Measurements from ENCODE around the gene TCF7L1.

The TCF7L1 gene

DNA sequence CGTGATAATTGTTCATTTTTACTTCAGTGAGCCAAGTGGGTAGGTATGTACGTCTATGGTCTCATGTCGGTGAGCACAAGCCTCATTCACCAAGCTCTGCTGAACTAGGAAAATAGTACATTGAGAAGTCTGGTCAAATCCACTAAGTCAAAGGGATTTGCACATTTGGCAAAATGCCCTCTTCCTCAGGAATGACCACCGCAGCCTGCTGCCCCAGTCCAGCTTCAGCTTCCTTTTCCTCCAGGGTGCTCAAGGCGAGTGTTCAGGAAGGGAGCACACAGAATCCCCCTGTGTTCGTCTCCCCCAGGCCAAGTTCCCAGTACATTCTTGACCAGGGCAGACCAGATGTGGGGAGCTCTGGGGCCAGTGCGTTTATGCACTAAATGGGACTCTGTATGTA, 23.0 kb downstream of the TCF7L1 start:
- H3K4me3 ChIP-seq (ENCODE audit: severe bottlenecking) = no peak overlapping the region
- no peaks in the 10 kb centered on the region for H3K9me3 ChIP-seq (ENCODE audit: severe bottlenecking)
- no peaks in the 10 kb centered on the region for H3K4me1 ChIP-seq (ENCODE audit: insufficient read depth, poor library complexity, severe bottlenecking)
- DNase-seq (ENCODE audit: low spot score) (no peak), ATAC-seq (ENCODE audit: low read depth) (no peak)
- TF ChIP-seq, protein P1, sequence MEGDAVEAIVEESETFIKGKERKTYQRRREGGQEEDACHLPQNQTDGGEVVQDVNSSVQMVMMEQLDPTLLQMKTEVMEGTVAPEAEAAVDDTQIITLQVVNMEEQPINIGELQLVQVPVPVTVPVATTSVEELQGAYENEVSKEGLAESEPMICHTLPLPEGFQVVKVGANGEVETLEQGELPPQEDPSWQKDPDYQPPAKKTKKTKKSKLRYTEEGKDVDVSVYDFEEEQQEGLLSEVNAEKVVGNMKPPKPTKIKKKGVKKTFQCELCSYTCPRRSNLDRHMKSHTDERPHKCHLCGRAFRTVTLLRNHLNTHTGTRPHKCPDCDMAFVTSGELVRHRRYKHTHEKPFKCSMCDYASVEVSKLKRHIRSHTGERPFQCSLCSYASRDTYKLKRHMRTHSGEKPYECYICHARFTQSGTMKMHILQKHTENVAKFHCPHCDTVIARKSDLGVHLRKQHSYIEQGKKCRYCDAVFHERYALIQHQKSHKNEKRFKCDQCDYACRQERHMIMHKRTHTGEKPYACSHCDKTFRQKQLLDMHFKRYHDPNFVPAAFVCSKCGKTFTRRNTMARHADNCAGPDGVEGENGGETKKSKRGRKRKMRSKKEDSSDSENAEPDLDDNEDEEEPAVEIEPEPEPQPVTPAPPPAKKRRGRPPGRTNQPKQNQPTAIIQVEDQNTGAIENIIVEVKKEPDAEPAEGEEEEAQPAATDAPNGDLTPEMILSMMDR (IDR thresholded peaks at IDR 0.05; ENCODE audit: poor library complexity, severe bottlenecking) = no peak
- H3K27ac ChIP-seq (ENCODE audit: poor library complexity, severe bottlenecking) = no peak overlapping the region
- peaks cover 14% of the 10 kb centered on the region; the same call in 1 of the 2 replicates for H3K36me3 ChIP-seq (ENCODE audit: low read depth)
- no peaks in the 10 kb centered on the region for H3K27me3 ChIP-seq (ENCODE audit: insufficient read depth, poor library complexity, severe bottlenecking)

DNA sequence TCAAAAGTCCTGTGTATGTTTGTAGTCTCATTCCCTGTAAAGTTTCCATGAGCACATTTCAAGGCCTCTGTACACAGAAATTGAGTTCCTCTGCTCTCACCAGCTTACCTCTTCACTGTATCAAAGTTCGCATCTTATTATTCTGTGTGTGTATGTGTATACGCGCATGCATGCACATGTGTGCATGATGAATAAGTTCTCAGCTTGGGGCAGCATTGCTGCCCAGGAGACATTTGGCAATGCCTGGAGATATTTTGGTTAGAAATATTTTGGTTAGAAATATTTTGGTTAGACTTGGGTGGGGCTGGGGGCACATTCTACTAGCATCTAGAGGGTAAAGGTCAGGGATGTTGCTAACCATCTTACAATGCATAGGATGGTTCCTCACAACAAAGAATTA, 23.4 kb downstream of the TCF7L1 start:
- Histone ChIP-seq H3K27me3 (ENCODE audit: insufficient read depth, poor library complexity, severe bottlenecking) (no peaks in the 10 kb centered on the region), H3K4me3 (ENCODE audit: severe bottlenecking) (no peak overlapping the region), H3K4me1 (ENCODE audit: insufficient read depth, poor library complexity, severe bottlenecking) (peaks cover 3% of the 10 kb centered on the region), H3K9me3 (ENCODE audit: severe bottlenecking) (no peaks in the 10 kb centered on the region), H3K36me3 (ENCODE audit: low read depth) (peaks cover 14% of the 10 kb centered on the region; the same call in 1 of the 2 replicates), H3K27ac (ENCODE audit: poor library complexity, severe bottlenecking) (no peak overlapping the region)
- no peak for DNase-seq (ENCODE audit: low spot score)
- TF ChIP-seq, protein P1 (IDR thresholded peaks at IDR 0.05; ENCODE audit: poor library complexity, severe bottlenecking) = no peak
- ATAC-seq (ENCODE audit: low read depth) = no peak

DNA sequence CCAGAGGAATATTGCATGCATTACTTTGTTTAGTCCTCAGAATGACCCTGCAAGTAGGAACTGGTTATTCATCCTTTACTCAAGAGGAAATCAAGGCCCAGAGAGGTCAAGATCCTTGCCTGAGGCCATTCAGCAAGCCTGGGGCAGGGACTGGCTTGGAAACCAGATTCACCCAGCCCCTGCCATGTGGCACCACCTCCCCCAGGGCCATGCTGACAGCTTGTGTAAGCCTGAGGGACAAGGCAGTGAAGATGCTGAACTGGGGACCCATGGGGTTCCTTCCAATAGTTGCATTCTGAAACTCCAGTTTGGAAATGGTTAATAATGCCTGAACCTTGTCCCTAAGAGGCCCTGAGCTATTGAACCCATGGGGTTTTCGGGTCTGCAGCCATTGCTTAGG, 24.2 kb downstream of the TCF7L1 start:
- H3K27me3 ChIP-seq (ENCODE audit: insufficient read depth, poor library complexity, severe bottlenecking) = no peaks in the 10 kb centered on the region
- TF ChIP-seq, protein P1 (IDR thresholded peaks at IDR 0.05; ENCODE audit: poor library complexity, severe bottlenecking) = no peak
- DNase-seq (ENCODE audit: low spot score) = no peak

DNA sequence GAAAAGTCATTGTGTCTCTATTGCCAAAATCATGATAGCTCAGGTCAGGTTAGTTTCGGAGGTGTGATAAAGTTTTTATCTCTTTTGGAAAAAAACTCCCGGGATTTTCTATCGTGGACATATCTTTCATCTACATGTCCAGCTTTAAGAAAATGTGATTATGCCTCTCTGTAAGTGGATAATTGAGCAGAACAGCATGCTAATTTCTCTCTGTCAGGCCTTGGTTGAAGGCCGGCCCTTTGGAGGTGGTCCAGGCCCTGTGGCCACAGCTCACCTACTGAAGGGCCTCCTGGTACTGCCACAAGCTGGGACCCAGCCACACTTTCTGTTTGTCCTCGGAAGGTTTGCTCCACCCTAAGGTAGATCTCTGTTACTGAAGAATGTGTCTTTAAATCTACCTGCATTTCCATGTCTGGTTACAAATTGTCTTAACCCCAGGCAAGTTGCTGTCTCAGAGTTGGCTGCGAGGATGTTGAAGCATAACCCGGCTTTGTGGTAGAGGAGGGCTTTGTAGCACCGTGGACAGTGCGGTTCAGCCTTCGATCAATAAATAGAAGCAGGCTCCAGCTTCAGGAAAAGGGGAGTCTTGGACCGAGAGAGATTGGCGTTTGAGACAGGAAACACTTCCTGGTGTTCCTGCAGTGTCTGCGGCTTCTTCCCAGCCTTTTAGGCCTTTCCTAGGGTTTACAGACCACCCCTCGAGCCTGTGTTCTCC, 25.5 kb downstream of the TCF7L1 start:
- Histone ChIP-seq H3K27me3 (ENCODE audit: insufficient read depth, poor library complexity, severe bottlenecking) (no peaks in the 10 kb centered on the region), H3K4me1 (ENCODE audit: insufficient read depth, poor library complexity, severe bottlenecking) (peaks cover 4% of the 10 kb centered on the region), H3K4me3 (ENCODE audit: severe bottlenecking) (no peak overlapping the region), H3K27ac (ENCODE audit: poor library complexity, severe bottlenecking) (no peak overlapping the region), H3K36me3 (ENCODE audit: low read depth) (peaks cover 6% of the 10 kb centered on the region; the same call in 1 of the 2 replicates), H3K9me3 (ENCODE audit: severe bottlenecking) (no peaks in the 10 kb centered on the region)
- no peak for DNase-seq (ENCODE audit: low spot score)
- no peak for ATAC-seq (ENCODE audit: low read depth)
- TF ChIP-seq, protein P1 (IDR thresholded peaks at IDR 0.05; ENCODE audit: poor library complexity, severe bottlenecking) = no peak

More for the DNA sequence above, 24.2 kb downstream of the TCF7L1 start:
- no peak for ATAC-seq (ENCODE audit: low read depth)
- peaks cover 14% of the 10 kb centered on the region; the same call in 1 of the 2 replicates for H3K36me3 ChIP-seq (ENCODE audit: low read depth)
- H3K4me3 ChIP-seq (ENCODE audit: severe bottlenecking) = no peak overlapping the region
- H3K27ac ChIP-seq (ENCODE audit: poor library complexity, severe bottlenecking) = no peak overlapping the region
- H3K4me1 ChIP-seq (ENCODE audit: insufficient read depth, poor library complexity, severe bottlenecking) = peaks cover 4% of the 10 kb centered on the region
- H3K9me3 ChIP-seq (ENCODE audit: severe bottlenecking) = no peaks in the 10 kb centered on the region

DNA sequence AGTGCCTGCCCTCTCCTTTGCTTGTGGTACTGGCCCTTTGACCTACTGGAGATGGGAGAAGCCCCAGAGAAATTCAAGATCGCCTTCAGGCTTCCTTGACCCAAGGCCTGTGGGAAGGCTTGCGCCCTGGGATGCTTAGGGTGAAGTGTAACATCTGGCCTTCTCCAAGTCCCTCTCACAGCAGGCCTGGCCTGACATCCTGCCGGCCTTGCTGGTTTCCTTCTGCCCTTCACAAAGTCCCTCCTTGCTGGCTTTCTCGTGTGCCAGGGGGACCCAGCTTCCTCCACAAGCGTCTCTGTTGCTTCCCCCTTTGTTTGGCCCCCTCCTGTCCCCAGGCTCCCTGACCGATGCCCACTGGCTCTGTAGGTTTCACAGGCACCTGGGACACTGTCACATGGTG, 26.4 kb downstream of the TCF7L1 start:
- no peak overlapping the region for H3K27ac ChIP-seq (ENCODE audit: poor library complexity, severe bottlenecking)
- peaks cover 4% of the 10 kb centered on the region for H3K4me1 ChIP-seq (ENCODE audit: insufficient read depth, poor library complexity, severe bottlenecking)
- ATAC-seq (ENCODE audit: low read depth) (no peak), DNase-seq (ENCODE audit: low spot score) (no peak)
- TF ChIP-seq, protein P1 (IDR thresholded peaks at IDR 0.05; ENCODE audit: poor library complexity, severe bottlenecking) = no peak
- H3K27me3 ChIP-seq (ENCODE audit: insufficient read depth, poor library complexity, severe bottlenecking) = no peaks in the 10 kb centered on the region
- no peaks in the 10 kb centered on the region for H3K9me3 ChIP-seq (ENCODE audit: severe bottlenecking)
- H3K4me3 ChIP-seq (ENCODE audit: severe bottlenecking) = no peak overlapping the region
- H3K36me3 ChIP-seq (ENCODE audit: low read depth) = peaks cover 6% of the 10 kb centered on the region; the same call in 1 of the 2 replicates
